ENCODE data around the gene DDAH1.
"Not testable (repeated sequence)": the region's sequence is repeated elsewhere in the genome, so short reads cannot be mapped to it uniquely, and the experiment has no call there.

Gene DDAH1

DNA sequence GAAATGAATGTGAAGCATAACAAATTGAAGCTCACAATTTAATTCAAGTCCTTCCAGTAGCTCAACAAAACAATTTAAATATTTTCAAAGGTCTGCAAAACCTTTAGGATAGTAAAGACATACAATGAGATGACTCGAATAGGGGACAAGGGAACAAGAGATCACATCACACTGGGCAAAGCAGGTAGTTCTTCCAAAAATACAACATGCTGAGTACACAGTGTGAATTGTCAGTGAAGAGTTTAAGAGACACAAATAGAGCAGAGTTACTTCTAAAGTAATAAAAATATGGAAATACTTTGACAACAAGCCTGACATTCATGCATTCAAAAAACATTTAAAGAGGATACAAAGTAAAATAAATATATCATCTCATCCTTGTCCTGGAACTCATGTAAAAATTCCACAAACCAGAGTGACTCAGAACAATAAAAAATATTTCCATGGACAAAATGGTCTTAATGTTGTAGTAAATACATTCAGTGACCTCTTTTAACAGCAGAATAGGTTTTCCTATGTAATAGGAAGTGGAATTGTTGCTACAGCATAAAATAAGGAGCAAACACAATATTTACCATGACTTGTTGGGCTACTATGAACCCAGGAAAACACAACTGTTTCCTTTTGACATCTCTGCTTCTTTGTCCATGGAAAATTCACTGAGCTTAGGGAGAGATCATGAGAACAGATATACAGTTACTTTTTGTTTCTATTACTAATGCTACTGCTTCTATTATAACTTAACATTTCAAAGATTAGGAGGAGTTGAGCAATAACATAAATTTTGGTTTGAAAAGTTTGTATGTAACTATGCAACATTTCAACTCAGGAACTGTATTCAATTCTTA, 104.9 kb downstream of the DDAH1 start:
- DNase-seq (ENCODE audit: low spot score): no peak

- no peak for DNase-seq (ENCODE audit: low spot score)
Observed at GRCh38 chr1:85358702-85359438, 106.1 kb downstream of the DDAH1 start.

GRCh38 chr1:85357817-85358216, 107.1 kb downstream of the DDAH1 start:
- DNase-seq (ENCODE audit: low spot score): no peak

DNA sequence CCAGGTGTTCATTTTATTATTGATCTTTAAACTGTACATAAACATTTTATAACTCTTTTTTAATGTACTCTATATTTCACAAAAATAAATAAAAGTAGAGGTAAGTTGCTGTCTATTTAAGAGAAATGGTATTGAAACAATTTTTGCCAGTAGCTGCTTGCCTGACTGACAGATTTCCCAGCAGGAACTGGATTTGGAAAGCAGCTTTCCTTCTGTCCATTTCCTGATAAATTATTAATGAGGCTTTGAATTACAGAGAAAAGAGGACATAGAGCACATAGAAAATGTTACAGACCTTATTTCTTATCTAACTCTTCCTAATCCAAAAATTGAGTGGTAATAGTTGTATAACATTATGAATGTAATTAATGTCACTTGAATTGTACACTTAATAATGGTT, 108.8 kb downstream of the DDAH1 start:
- DNase-seq (ENCODE audit: low spot score): no peak

DNA sequence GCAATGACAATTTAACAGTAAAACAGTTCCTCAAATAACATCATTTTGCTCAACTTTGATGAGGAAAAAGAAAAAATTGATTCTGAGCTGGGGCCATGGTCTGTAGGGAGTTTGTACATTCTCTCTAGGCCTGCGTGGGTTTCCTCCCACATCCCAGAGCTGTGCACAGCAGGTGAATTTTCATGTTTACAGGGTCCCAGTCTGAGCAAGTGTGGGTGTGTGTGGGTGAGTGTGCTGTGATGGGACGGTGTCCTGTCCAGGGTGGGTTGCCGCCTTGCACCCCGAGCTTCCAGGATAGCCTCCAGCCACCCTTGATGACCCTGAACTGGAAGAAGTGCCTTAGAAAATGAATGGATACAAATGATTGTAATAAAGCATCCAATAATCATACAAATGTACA, 112.9 kb downstream of the DDAH1 start:
- DNase-seq (ENCODE audit: low spot score): no peak

DNA sequence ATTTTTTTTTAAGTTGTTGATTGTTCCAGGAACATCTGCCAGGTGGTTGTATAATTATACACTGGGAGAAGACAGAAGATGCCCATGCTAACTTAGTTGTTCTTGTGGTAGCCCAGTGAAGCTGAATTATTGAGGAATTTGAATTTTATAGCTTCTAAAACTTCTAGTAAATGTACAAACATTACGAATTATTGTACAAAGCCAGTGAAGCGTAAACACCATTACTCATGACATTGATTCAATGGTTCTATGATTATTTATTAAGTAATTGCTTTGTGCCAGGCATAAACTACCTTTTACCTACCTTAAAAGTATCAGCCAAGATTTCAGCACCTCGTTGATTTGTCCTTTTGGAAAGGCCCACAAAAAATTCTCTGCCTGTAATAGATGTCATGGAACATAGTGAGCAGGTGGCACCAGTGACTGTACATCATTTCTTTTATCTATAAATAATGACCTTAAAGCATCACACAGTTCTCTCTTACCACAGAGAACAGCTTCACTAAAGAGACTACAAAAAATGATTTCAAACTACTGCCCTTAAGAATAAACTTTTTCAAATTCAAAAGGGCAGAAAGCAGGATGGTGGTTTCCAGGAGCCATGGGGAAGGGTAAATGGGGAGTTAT, 113.6 kb downstream of the DDAH1 start:
- no peak for DNase-seq (ENCODE audit: low spot score)

DNA sequence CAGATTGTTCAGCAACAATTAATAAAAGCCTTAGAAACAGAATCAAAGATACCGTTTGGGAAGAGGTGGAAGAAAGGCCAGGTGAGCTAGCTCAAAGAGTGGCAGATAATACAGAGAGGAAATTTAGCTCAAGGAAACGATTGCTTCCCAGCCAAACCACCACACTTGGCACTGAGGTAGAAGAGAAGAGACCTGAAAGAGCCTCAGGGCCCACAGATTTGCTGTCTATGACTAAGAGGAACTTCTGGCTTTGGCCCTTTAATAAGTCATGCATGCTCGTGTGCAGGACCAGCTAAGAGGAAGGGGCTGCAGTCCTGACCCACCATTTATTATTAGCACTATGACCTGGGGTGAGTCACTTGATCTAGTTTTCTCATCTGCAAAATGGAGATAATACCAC, 115.7 kb downstream of the DDAH1 start:
- DNase-seq (ENCODE audit: low spot score): no peak

GRCh38 chr1:85347908-85348307, 117.1 kb downstream of the DDAH1 start:
- DNase-seq (ENCODE audit: low spot score): no peak

DNA sequence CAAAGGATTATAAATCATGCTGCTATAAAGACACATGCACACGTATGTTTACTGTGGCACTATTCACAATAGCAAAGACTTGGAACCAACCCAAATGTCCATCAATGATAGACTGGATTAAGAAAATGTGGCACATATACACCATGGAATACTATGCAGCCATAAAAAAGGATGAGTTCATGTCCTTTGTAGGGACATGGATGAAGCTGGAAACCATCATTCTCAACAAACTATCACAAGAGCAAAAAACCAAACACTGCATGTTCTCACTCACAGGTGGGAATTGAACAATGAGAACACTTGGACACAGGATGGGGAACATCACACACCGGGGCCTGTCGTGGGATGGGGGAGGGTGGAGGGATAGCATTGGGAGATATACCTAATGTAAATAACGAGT, 117.7 kb downstream of the DDAH1 start:
- DNase-seq (ENCODE audit: low spot score): not testable (repeated sequence)

DNA sequence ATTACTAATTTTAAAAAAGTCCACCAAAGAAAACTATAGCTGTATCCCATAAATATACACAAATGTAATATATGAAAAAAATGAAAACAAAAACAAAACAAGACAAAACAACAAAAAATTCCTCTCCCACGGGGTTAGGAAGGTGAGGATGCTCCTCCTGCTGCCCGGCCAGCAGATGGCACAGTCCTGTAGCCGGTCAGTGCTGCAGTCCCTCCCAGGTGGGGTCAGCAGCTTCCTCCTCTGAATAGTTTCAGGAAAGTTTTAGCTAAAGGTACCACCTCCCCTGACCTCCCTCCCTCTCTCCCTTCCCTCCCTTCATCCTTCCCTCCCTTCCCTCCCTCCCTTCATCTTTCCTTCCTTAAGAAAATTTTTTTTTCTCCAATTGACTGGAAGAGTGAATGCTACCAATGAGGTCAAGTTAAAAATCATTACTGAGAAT, 120.7 kb downstream of the DDAH1 start:
- DNase-seq (ENCODE audit: low spot score): no peak

DNA sequence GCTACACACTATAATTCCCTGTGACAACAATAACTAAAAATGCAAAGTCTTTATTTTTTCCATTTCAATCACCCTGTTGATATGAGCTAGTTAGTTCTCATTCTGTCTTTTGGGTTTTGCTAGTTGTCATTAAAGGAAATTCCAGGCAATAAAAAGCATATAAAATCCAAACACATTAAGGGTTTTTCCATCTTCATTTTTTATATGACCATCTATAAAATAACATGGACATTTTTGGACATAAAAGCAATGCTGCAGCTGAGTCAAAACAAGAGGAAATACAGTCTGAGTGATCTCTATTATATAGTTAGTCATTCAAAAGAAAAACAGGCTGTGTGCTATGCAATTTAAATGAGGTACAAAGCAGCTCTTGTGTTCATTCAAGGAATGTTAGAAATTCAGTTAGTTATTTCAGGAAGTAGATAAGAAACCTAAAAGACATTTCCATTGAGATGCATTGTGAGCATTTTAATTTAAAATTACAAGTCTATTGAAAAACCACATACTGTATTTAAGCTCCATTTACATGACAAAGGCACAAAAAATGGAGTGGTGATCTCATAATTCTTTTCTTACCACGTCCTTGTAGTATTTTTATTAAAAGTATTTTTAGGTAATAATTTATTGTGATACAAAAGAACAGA, 121.2 kb downstream of the DDAH1 start:
- peak; percentile 24 for DNase-seq (ENCODE audit: low spot score)

GRCh38 chr1:85343213-85343611, 121.7 kb downstream of the DDAH1 start:
- no peak for DNase-seq (ENCODE audit: low spot score)

- no peak for DNase-seq (ENCODE audit: low spot score)
Observed at GRCh38 chr1:85342207-85342606, 122.8 kb downstream of the DDAH1 start.

DNA sequence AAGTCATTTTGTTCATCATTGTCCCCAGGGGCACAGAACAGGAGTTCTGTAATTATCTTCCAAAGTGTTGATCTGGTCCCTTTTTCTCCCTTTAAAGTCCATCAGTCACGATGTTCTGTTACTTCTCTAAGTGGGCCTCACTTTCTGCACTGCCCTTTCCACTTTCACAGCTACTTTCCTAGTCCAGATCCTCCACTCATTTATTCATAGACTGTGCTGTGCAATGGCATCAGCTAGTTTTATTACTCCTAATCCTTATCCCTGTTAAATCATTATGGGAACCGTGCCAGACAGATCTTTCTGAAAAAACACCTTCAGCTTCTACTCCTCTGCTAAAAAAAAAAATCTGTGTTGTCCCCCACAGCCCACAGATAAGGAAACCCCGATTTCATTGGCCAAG, 124.5 kb downstream of the DDAH1 start:
- DNase-seq (ENCODE audit: low spot score): no peak

DNA sequence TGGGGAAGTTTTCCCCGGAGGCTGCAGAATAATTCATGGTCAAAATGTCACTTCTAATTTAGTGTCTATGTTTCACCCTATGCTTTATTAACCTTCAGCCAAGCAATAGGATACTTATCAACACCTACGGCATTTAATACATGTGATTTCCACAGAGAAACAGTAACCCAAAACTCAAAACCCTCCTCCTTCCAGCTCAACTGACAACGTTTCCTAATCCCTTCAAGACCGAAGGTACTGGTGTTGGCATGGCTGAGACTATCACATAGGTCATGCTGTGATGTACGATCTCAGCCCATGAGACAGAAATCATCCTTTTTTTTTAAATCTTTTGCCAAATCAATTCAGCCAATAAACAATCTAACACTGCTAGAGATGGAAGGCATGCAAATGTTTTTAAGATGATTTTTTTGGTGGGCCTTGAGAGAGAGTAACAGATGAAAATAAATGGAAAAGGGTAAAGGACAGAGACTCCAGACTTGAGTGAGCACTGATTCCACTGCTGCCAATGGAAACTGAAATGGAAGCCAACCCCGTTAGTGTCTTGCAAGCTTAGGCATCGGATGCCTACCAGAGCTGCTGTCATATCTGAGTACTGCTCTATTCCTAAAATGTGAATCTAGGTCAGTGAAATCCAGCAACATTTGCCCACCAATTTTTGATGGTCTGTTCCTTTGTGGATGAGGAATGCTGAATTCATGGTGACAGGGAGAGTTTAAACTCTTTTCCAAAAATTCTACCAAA, 125.1 kb downstream of the DDAH1 start:
- DNase-seq (ENCODE audit: low spot score): no peak

GRCh38 chr1:85339089-85339488, 125.9 kb downstream of the DDAH1 start:
- DNase-seq (ENCODE audit: low spot score): no peak

GRCh38 chr1:85334962-85335361, 130.0 kb downstream of the DDAH1 start:
- no peak for DNase-seq (ENCODE audit: low spot score)

GRCh38 chr1:85333186-85333585, 131.8 kb downstream of the DDAH1 start:
- DNase-seq (ENCODE audit: low spot score): no peak

GRCh38 chr1:85332575-85332974, 132.4 kb downstream of the DDAH1 start:
- DNase-seq (ENCODE audit: low spot score): no peak

DNA sequence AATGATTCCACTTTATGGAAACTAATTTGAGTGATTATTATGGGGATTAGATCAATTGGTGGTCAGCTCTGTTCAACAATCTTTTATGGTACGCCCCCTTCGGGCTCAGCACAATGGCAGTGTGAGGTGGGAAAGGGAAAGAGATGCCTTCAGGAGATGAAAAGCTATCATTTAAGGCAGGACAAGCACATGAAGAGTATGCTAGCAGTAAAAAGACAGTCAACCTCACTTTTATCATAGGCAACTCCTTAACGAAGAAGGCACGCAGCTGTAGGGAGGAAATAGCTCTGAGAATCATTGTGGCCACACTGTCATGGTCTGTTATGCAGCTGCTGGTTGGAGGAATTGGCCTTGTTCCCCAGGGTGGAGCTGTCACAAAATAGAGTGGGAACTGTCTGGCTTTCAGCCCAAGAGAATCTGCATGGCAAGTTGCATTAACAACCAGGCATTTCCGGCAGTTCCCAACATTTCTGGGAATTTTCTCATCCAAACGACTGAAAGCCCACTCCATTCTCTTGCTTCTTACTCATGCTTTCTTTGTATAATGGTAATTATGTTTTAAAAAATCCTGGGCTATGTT, 134.2 kb downstream of the DDAH1 start:
- peak; percentile 67 for DNase-seq (ENCODE audit: low spot score)

DNA sequence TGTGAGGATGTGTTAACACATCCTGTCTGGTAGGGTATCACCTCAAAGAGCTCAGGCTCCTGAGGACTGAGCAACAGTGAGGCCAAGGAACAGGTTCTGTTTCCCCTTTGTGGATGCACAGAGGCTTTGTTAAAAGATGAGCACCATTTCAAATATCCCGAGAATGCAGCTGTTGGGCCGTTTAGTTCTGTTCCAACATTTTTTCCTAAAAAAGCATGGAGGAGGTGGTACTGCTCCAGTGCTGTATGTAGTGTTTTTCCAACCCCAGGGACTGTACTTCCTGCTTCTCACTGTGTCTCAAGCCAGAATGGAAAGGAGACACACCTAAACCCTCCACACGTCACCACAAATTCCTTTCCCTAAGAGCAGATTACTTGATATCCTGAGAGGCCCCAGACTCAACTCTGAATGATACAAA, 134.7 kb downstream of the DDAH1 start:
- peak; percentile 48 for DNase-seq (ENCODE audit: low spot score)

Data from hepatic stellate cell (primary cell).